RWPE2 (cell line): Measurements from ENCODE around the gene SLC22A15.
"Not testable (repeated sequence)": the region's sequence is repeated elsewhere in the genome, so short reads cannot be mapped to it uniquely, and the experiment has no call there.

Experiments
- ATAC-seq: fragments of 200-7000 bp; cut with Tn5 transposase; 3 replicates; pipeline ENCODE4 v1.9.1; 2021; ENCODE audit warnings: low read depth
- DNase-seq: peaks from one replicate; pipeline ENCODE4 v3.0.0-alpha.2; 2020; ENCODE audit warnings: low spot score
- H3K27ac ChIP-seq: fragments of 450-650 bp; 2 replicates; pipeline ENCODE4 v1.5.1; 2017; ENCODE audit warnings: mild to moderate bottlenecking; ENCODE audit not compliant: poor library complexity, severe bottlenecking
- H3K27me3 ChIP-seq: fragments of 250-450 bp; sonication (Bioruptor Pico); 2 replicates; pipeline ENCODE4 v1.5.1; 2021; ENCODE audit warnings: mild to moderate bottlenecking, moderate library complexity; ENCODE audit not compliant: insufficient read depth, poor library complexity, severe bottlenecking
- H3K36me3 ChIP-seq: fragments of 250-450 bp; sonication (Bioruptor Pico); 2 replicates; pipeline ENCODE4 v1.5.1; 2020; ENCODE audit warnings: low read depth, mild to moderate bottlenecking, moderate library complexity
- H3K4me1 ChIP-seq: fragments of 250-450 bp; sonication (Bioruptor Pico); 2 replicates; pipeline ENCODE4 v1.5.1; 2021; ENCODE audit warnings: mild to moderate bottlenecking, moderate library complexity; ENCODE audit not compliant: insufficient read depth, poor library complexity, severe bottlenecking
- H3K4me3 ChIP-seq: fragments of 250-450 bp; sonication (Bioruptor Pico); 2 replicates; pipeline ENCODE4 v1.5.1; 2021; ENCODE audit warnings: mild to moderate bottlenecking, moderate library complexity; ENCODE audit not compliant: severe bottlenecking
- H3K9me3 ChIP-seq: fragments of 250-450 bp; sonication (Bioruptor Pico); 2 replicates; pipeline ENCODE4 v1.5.1; 2021; ENCODE audit warnings: mild to moderate bottlenecking, moderate library complexity; ENCODE audit not compliant: severe bottlenecking
- TF ChIP-seq, protein P1 (sequence below): fragments of 450-650 bp; IDR thresholded peaks from one replicate; pipeline ENCODE4 v1.5.1; 2017; ENCODE audit warnings: mild to moderate bottlenecking, moderate library complexity; ENCODE audit not compliant: poor library complexity, severe bottlenecking

SLC22A15 gene

DNA sequence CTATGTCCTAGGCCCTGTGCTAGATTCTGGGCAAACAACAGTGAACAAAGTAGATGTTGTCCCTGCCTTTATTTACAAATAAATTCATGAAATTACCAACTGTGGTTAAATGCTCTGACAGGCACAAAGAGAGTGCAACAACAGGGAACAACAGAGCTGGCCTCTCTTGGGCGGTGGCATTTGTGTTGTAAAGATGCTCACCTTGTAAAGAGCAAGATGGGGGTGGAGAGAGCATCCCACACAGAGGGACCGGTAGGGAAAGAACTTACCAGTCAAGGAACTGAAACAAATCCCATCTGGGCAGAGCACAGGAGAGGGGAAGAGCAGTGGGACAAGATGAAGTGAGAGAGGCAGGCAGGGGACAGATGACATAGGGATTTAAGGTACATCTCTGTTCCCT is 21.6 kb upstream of the SLC22A15 start:
- TF ChIP-seq, protein P1, sequence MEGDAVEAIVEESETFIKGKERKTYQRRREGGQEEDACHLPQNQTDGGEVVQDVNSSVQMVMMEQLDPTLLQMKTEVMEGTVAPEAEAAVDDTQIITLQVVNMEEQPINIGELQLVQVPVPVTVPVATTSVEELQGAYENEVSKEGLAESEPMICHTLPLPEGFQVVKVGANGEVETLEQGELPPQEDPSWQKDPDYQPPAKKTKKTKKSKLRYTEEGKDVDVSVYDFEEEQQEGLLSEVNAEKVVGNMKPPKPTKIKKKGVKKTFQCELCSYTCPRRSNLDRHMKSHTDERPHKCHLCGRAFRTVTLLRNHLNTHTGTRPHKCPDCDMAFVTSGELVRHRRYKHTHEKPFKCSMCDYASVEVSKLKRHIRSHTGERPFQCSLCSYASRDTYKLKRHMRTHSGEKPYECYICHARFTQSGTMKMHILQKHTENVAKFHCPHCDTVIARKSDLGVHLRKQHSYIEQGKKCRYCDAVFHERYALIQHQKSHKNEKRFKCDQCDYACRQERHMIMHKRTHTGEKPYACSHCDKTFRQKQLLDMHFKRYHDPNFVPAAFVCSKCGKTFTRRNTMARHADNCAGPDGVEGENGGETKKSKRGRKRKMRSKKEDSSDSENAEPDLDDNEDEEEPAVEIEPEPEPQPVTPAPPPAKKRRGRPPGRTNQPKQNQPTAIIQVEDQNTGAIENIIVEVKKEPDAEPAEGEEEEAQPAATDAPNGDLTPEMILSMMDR, result no peak
- no peak for ATAC-seq
- H3K27me3 ChIP-seq, result no peaks in the 10 kb centered on the region
- no peak overlapping the region for H3K27ac ChIP-seq
- H3K4me3 ChIP-seq, result no peak overlapping the region
- H3K9me3 ChIP-seq, result no peaks in the 10 kb centered on the region
- no peaks in the 10 kb centered on the region for H3K36me3 ChIP-seq
- H3K4me1 ChIP-seq, result no peaks in the 10 kb centered on the region
- no peak for DNase-seq

DNA sequence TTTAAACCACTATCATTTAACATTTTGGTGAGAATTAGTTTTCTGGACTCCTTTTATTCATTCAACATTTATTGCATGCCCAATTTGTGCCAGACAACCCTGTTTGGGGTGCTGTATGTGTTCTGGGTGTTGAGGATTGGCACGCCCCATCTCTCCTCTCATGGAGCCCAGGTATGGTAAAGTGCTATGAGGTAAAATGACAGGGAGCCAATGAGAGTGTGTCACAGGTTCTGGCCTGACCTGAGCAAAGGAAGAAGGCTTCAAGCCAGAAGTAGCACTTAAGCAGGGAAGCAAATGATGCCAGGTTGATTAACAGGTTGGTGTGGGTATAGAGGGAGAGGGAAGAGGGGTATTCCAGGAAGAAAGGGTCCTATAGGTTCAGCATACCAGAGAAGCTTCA is 21.1 kb upstream of the SLC22A15 start:
- no peaks in the 10 kb centered on the region for H3K9me3 ChIP-seq
- no peaks in the 10 kb centered on the region for H3K27me3 ChIP-seq
- H3K36me3 ChIP-seq, result no peaks in the 10 kb centered on the region
- no peak for ATAC-seq
- H3K4me3 ChIP-seq, result no peak overlapping the region
- TF ChIP-seq, protein P1, result no peak
- no peak for DNase-seq
- H3K27ac ChIP-seq, result no peak overlapping the region
- H3K4me1 ChIP-seq, result no peaks in the 10 kb centered on the region

DNA sequence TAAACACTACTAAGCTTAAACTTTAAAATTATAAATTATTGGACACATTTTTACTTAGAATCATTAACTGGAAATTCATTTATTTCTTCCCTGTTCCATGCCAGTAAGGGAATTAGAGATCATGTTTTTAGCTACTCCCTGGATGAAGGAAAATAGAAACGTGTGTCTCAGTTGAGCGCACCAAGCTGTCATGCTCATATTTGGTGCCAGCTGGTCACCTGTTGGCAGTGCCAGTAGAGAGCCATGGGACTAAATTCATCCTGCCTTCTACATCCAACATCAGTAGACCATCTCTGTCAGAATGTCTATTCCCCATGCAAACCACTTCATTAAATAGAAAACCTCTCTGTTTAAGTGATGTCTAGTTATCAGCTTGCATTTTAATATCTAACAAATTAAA is 17.4 kb upstream of the SLC22A15 start:
- DNase-seq (no peak), ATAC-seq (no peak)
- H3K27ac ChIP-seq, result no peak overlapping the region
- no peaks in the 10 kb centered on the region for H3K36me3 ChIP-seq
- no peaks in the 10 kb centered on the region for H3K4me1 ChIP-seq
- no peaks in the 10 kb centered on the region for H3K27me3 ChIP-seq
- no peaks in the 10 kb centered on the region for H3K9me3 ChIP-seq
- H3K4me3 ChIP-seq, result no peak overlapping the region
- TF ChIP-seq, protein P1, result no peak

DNA sequence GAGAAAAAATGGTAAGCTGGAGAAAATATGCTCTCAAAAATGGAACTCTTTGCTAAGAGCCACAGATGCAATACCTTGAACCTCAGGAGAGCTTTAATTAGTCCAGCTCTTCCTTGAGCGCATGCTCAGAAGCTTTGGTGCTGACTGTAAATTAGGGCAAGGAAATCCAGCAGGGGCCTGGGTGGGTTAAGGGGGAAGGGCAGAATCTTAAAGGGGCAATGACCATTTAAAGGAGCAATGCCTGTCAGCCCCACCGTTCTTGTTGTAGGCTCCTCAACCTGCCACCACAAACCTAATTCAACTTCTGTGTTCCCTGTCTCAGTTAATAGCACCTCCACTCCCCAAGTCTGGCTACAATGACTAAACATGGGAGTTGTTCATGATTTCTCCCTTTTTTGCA is 6.8 kb upstream of the SLC22A15 start:
- TF ChIP-seq, protein P1, result no peak
- Histone ChIP-seq H3K27me3 (no peaks in the 10 kb centered on the region), H3K9me3 (no peaks in the 10 kb centered on the region), H3K27ac (no peak overlapping the region), H3K4me3 (no peak overlapping the region), H3K4me1 (no peaks in the 10 kb centered on the region), H3K36me3 (no peaks in the 10 kb centered on the region)
- DNase-seq (no peak), ATAC-seq (no peak)

DNA sequence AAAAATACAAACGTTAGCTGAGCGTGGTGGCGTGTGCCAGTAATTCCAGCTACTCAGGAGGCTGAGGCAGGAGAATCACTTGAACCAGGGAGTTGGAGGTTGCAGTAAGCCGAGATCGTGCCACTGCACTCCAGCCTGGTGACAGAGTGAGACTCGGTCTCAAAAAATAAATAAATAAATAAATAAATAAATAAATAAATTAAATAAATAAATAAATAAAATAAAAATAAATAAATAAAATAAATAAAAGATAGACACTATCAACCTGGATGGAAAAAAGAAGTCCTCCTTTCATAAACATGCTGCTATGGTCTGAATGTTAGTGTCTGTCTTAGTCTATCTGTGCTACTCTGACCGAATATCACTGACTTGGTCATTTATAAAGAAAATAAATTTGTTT is 4.5 kb upstream of the SLC22A15 start:
- not testable (repeated sequence) for H3K27me3 ChIP-seq, H3K4me1 ChIP-seq, H3K27ac ChIP-seq, H3K36me3 ChIP-seq, DNase-seq, H3K4me3 ChIP-seq, H3K9me3 ChIP-seq, ATAC-seq
